IgD-negative memory B cell (primary cell): ENCODE data around the gene ANHX. TPM values are rescaled to one million over a fixed set of nuclear protein-coding genes. Genes with fewer than 3 reads are reported as not detected.

Experiments used
- H3K27ac Mint-ChIP-seq, 3 donors: one replicate each; pipeline ENCODE4 v1.8.0; 2020 to 2022; ENCODE audit warnings: mild to moderate bottlenecking in 3 of 3, mixed read lengths in 3 of 3, moderate library complexity in 1 of 3
- H3K27me3 Mint-ChIP-seq: one replicate; pipeline ENCODE4 v1.8.0; 2021; ENCODE audit warnings: mixed read lengths
- H3K36me3 Mint-ChIP-seq: one replicate; pipeline ENCODE4 v1.8.0; 2020; ENCODE audit warnings: mild to moderate bottlenecking, mixed read lengths
- H3K4me1 Mint-ChIP-seq, 3 donors: one replicate each; pipeline ENCODE4 v1.8.0; 2020 to 2022; ENCODE audit warnings: mixed read lengths in 3 of 3, mild to moderate bottlenecking in 1 of 3
- H3K4me3 Mint-ChIP-seq, 4 donors: one replicate each; pipeline ENCODE4 v1.8.0; 2020 to 2022; ENCODE audit warnings: mild to moderate bottlenecking in 4 of 4, mixed read lengths in 4 of 4, moderate library complexity in 3 of 4
- H3K9me3 Mint-ChIP-seq, 3 donors: one replicate each; pipeline ENCODE4 v1.8.0; 2020 to 2021; ENCODE audit warnings: mixed read lengths in 3 of 3, mild to moderate bottlenecking in 1 of 3
- polyA plus RNA-seq: library from polyadenylated mRNA; unstranded; fragments of 300-500 nt; fragmentation: Illumina TruSeq; gene quantifications from one replicate; pipeline ENCODE4 v1.2.3, GENCODE V29; 2021

ANHX gene
- polyA plus RNA-seq, 1 donor from 2014 or later = not detected

DNA sequence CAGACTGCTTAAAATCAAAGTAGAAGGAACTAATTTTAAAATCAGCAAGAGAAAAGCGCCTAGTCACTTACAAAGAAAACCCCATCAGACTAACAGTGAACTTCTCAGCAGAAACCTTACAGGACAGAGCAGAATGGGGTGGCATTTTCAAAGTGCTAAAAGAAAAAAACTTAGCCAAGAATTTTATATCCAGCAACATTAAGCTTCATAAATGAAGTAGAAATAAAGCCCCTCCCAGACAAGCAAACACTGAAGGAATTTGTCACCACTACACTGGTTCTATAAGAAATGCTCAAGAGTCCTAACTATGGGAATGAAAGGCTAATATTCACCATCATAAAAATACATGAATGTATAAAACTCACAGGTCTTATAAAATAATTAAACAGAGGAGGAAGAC, 60.8 kb downstream of the ANHX start:
- Mint-ChIP-seq H3K4me3 (no peak overlapping the region), H3K4me1 (no peaks in the 10 kb centered on the region), H3K36me3 (peaks cover 4% of the 10 kb centered on the region), H3K9me3 (peaks cover 26 to 41% (median 32%) of the 10 kb centered on the region in 3 donors), H3K27ac (no peak overlapping the region), H3K27me3 (no peaks in the 10 kb centered on the region)

DNA sequence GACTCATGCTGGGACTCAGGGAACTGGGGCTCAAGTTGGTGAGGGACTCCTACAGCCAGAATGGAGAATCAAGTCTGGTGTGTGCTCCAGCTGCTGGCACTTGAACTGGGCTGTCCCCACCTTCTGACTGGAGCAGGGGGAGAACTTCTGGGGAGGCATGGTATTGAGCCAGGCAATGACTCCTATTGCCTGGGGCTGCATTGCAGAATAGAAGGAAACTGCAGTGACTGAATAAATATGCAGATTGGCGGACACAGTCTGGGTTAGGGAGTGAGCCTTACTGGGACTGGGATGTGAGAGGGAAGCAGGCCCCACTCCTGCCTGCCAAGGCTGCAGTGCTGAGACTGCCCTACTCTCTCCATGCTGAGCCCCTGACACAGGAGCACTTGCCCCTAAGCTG, 63.2 kb downstream of the ANHX start:
- Mint-ChIP-seq H3K4me1 (no peaks in the 10 kb centered on the region), H3K27me3 (no peaks in the 10 kb centered on the region), H3K9me3 (peaks cover 25 to 38% (median 26%) of the 10 kb centered on the region in 3 donors), H3K4me3 (no peak overlapping the region), H3K27ac (no peak overlapping the region), H3K36me3 (peaks cover 3% of the 10 kb centered on the region)

Other genes starting within 250 kb of the ANHX start
- 14.4 TPM for gene ZNF26, start 249.5 kb downstream of the ANHX start, polyA plus RNA-seq
- gene ZNF84, start 198.4 kb downstream of the ANHX start, polyA plus RNA-seq = 25.1 TPM
- gene ZNF140, start 155.0 kb downstream of the ANHX start, polyA plus RNA-seq = 20.5 TPM
- gene ZNF891, start 105.6 kb downstream of the ANHX start, polyA plus RNA-seq = 0.63 TPM
- gene ZNF10, start 105.2 kb downstream of the ANHX start, polyA plus RNA-seq = 11.0 TPM
- 20.4 TPM for gene ZNF268, start 54.4 kb downstream of the ANHX start, polyA plus RNA-seq